Left ventricle myocardium inferior (tissue), 1 donor: Measurements from ENCODE around the gene NGF. TPM values are rescaled to one million over a fixed set of nuclear protein-coding genes. Genes with fewer than 3 reads are reported as not detected.
A peak's percentile ranks its signal among the peaks of the same experiment; 100 is the strongest.

Experiments used
- DNase-seq: peaks from one replicate; pipeline ENCODE4 v3.0.0-alpha.2; 2020
- H3K27ac ChIP-seq: fragments of 200-600 bp; replicated peaks from 2 replicates; pipeline ENCODE4 v1.8.0; 2021
- H3K27me3 ChIP-seq: fragments of 200-600 bp; 2 replicates; pipeline ENCODE4 v1.8.0; 2021; ENCODE audit warnings: low read depth
- H3K36me3 ChIP-seq: fragments of 200-600 bp; 2 replicates; pipeline ENCODE4 v1.8.0; 2021
- H3K4me1 ChIP-seq: fragments of 200-600 bp; 2 replicates; pipeline ENCODE4 v1.8.0; 2021
- H3K4me3 ChIP-seq: fragments of 200-600 bp; 2 replicates; pipeline ENCODE4 v1.8.0; 2021; ENCODE audit warnings: mild to moderate bottlenecking, moderate library complexity
- H3K9me3 ChIP-seq: fragments of 200-600 bp; replicated peaks from 2 replicates; pipeline ENCODE4 v1.8.0; 2021
- intact Hi-C: fragments of 100-400 bp; cut with micrococcal nuclease; formaldehyde crosslinking; loops from one replicate; pipeline ENCODE4 v1.11.0; 2022
- total RNA-seq: library from RNA; stranded (reverse); fragmentation: NEBNext Ultra II Directional; extraction: Animal tissue kit (Norgen Biotek cat#: 25700); gene quantifications from one replicate; pipeline ENCODE4 v1.2.1, GENCODE V29; 2021
- TF ChIP-seq, protein P1 (sequence below): fragments of 200-600 bp; IDR thresholded peaks from 2 replicates; pipeline ENCODE4 v1.8.0; 2021; ENCODE audit warnings: antibody characterized with exemption, mild to moderate bottlenecking, borderline replicate concordance
- donor health status: DM: no; HTN: yes; CAD: no; lungs with severe emphysema.

Gene NGF
- total RNA-seq, 1 donor from 2014 or later: 5.3 TPM

DNA sequence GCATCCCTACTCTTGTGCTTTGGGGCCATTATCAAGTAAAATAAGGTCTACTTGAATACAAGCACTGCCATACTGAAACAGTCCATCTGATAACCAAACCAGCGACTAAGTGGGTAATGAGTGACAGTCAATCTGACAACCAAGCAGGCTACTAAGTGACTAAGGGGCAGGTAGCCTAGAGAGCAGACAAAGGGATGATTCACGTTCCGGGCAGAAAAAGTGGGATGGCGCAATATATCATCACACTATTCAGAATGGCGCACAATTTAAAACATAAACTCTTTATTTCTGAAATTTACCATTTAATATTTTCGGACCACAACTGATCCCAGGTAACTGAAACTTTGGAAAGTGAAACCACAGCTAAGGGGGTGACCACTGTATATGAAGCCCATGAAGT is 17.7 kb downstream of the NGF start:
- intact Hi-C loops: no loop called here
- Histone ChIP-seq H3K36me3 (no peaks in the 10 kb centered on the region), H3K27me3 (no peaks in the 10 kb centered on the region), H3K4me3 (no peak overlapping the region), H3K9me3 (no peaks in the 10 kb centered on the region), H3K27ac (no peak overlapping the region), H3K4me1 (peaks cover 60% of the 10 kb centered on the region)
- no peak for DNase-seq
- TF ChIP-seq, protein P1, sequence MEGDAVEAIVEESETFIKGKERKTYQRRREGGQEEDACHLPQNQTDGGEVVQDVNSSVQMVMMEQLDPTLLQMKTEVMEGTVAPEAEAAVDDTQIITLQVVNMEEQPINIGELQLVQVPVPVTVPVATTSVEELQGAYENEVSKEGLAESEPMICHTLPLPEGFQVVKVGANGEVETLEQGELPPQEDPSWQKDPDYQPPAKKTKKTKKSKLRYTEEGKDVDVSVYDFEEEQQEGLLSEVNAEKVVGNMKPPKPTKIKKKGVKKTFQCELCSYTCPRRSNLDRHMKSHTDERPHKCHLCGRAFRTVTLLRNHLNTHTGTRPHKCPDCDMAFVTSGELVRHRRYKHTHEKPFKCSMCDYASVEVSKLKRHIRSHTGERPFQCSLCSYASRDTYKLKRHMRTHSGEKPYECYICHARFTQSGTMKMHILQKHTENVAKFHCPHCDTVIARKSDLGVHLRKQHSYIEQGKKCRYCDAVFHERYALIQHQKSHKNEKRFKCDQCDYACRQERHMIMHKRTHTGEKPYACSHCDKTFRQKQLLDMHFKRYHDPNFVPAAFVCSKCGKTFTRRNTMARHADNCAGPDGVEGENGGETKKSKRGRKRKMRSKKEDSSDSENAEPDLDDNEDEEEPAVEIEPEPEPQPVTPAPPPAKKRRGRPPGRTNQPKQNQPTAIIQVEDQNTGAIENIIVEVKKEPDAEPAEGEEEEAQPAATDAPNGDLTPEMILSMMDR: no peak

DNA sequence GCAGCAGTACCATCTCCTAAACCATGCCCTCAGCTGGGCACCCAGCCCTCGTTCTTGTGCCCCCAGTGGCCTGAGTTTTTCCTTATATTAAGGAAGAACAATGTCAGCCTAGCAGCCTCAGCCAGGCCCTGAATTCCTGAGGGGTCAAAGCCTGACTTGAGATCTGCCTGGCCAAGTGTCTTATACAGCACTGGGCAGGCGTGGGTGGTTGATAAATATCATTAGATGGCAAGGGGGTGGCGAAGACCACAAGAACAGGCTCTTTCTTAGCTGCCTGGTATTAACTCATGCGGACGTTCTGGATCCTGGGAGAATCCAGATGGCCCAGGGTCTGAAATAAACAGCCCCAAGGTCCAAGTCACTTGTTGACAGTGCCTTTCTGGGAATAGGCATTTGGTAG is 18.3 kb downstream of the NGF start:
- TF ChIP-seq, protein P1: no peak
- no peaks in the 10 kb centered on the region for H3K36me3 ChIP-seq
- no peak for DNase-seq
- no peak overlapping the region for H3K4me3 ChIP-seq
- intact Hi-C loops: no loop called here
- H3K4me1 ChIP-seq: peaks cover 64% of the 10 kb centered on the region
- H3K27me3 ChIP-seq: no peaks in the 10 kb centered on the region
- no peaks in the 10 kb centered on the region for H3K9me3 ChIP-seq
- H3K27ac ChIP-seq: peak overlapping the region; percentile 3

DNA sequence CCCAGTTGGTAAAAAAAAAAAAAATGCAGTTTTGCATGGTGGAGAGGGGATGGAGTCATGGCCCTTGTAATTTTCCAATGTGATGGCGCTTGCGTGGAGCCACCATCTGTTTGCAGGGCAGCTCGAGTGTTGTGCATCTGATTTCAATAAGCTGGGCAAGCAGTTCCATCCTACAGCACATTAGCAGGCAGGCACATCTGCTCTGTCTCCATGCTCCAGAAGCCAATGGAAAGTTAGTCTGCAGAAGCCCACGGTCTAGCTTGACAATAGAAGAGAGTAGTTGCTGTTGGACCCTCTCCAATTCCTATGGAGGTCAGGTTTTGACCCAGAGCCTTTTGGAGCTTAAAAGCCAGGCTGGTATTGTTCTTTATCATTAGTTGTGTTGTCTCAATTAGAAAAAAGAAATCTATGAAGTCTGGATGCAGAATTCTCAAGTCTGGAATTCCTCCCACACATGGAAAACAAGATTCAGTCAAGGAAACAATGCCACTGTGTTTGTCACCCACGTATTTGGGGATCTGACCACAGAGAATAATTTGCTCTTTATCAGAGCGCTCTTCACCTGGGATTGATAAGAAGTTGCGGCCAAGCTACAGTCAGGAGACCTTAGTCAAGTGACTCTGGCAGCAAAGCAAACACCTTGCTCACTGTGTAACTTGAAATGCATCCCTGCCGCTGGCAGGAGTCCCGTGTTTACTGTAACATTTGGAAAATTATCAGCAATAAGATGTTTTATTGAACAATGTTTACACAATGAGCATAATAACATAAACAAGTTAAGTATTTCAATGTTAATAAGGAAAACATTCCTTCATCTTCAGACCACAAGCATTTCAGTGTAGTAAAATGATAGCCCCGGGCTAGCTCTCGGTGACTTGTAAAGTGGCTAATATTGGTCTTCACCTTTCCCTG is 20.7 kb downstream of the NGF start:
- Histone ChIP-seq H3K9me3 (no peaks in the 10 kb centered on the region), H3K4me1 (peaks cover 64% of the 10 kb centered on the region), H3K4me3 (no peak overlapping the region), H3K27me3 (no peaks in the 10 kb centered on the region), H3K36me3 (no peaks in the 10 kb centered on the region), H3K27ac (peak overlapping the region; percentile 30)
- intact Hi-C loops: no loop called here
- TF ChIP-seq, protein P1: no peak
- DNase-seq: no peak

DNA sequence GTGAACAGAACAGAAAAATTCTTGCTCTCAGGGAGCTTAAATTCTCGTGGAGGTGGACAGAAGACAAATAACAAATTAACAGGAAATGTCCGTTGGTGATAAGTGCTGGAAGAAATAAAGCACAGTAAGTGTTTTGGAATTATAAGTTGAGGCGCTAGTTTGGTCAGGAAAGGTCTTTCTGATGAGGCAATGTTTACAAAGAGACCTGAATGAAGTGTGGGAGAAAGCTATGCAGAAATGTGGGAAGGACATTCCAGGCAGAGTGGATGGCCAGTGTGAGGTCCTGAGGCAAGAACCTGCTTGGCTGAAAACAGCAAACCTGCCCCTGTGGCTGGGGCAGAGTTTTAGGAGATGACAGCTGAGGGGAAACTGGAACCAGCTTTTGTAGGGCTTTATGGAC is 23.3 kb downstream of the NGF start:
- no peak for DNase-seq
- TF ChIP-seq, protein P1: no peak
- no peak overlapping the region for H3K4me3 ChIP-seq
- no peaks in the 10 kb centered on the region for H3K27me3 ChIP-seq
- no peaks in the 10 kb centered on the region for H3K36me3 ChIP-seq
- intact Hi-C loops: no loop called here
- peaks cover 69% of the 10 kb centered on the region for H3K4me1 ChIP-seq
- no peaks in the 10 kb centered on the region for H3K9me3 ChIP-seq
- peak overlapping the region; percentile 60 for H3K27ac ChIP-seq

DNA sequence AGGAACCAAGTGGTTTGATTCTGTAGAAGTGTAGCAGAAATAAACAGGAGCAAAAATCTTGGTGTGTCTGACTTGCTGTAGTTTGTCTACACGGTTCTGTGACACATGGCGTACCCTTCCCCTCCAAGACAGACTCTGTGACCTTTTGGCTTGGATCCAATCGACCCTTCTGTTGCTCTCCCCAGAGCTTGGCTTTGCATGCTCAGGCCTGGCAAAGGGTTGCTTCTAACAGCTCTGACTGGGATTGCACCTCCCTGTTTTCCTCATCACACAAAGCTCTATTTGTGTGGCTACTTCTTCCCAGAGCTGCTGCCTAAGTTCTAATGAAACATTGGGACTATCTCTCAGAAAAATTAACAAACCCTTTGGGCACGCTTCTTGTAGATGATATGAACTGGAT is 24.0 kb downstream of the NGF start:
- DNase-seq: no peak
- no peaks in the 10 kb centered on the region for H3K27me3 ChIP-seq
- no peaks in the 10 kb centered on the region for H3K36me3 ChIP-seq
- intact Hi-C loops: no loop called here
- H3K27ac ChIP-seq: peak overlapping the region; percentile 60
- no peaks in the 10 kb centered on the region for H3K9me3 ChIP-seq
- no peak overlapping the region for H3K4me3 ChIP-seq
- H3K4me1 ChIP-seq: peaks cover 64% of the 10 kb centered on the region
- TF ChIP-seq, protein P1: no peak
